Measurements from ENCODE around the gene WDR6. TPM values are rescaled to one million over a fixed set of nuclear protein-coding genes. Genes with fewer than 3 reads are reported as not detected.

The WDR6 gene
- total and polyA plus RNA-seq, 4 donors, result 29.4 to 50.9 (median 47.0) TPM

DNA sequence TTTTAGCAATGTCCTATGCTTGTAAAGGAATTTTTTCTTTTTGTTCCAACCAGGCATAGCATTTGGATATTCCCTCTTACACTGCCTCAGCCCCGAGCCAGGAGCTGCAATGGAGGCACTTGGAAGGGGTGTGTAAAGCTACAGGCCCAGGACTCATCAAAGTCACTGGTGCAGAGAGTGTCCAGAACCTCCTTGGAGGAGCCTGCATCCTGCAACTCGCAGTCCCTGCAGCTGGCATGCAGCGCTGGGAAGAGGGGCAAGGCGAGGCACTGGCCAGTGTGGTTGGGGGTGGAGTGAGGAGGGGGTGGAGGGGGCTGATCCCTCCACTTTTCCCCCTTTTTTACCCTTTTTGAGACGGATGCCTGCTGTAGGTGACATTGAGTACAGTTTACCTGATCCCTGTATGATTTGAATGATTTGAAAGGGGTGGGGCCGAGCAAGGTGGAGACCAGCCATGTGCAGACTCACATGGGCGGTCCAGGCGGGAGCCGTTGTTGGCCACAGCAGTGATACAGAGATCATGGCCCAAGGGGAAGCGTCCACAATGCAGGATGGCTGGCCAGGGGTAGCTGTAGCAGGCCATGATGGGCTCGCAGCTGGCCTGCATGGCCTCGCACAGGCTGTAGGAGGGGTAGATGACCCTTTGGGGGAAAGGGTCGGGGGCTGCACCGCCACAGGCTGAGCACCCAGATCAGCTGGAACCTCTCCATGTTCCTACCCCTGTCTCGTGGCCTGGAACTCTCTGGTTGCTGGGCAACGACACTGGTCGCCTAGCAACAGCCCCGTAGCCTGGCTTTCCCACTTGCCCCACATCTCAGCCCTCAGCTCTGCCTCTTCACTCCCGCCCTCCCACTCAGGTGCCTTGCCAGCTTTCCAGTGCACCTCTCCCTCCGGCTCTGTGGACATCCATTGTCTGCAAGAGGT, 9.2 kb upstream of the WDR6 start:
- peaks cover 0 to 4% (median 0%) of the 10 kb centered on the region in 4 donors for H3K36me3 ChIP-seq (ENCODE audit: control insufficient read depth in 4 of 4, insufficient read depth in 3 of 4, low read depth in 1 of 4, low read length in 3 of 4)
- H3K27me3 ChIP-seq (ENCODE audit: control insufficient read depth in 4 of 4, insufficient read depth in 4 of 4, low read length in 3 of 4), result no peaks in the 10 kb centered on the region
- H3K9ac ChIP-seq (ENCODE audit: low read depth in 1 of 2, low read length in 2 of 2), result no peak overlapping the region
- H3K27ac ChIP-seq (ENCODE audit: low read depth in 1 of 2, low read length in 2 of 2), result no peak overlapping the region
- TF ChIP-seq FOXA1 (IDR thresholded peaks at IDR 0.05), result no peak
- TF ChIP-seq NR2F2 (IDR thresholded peaks at IDR 0.05), result no peak
- TF ChIP-seq, protein P1, sequence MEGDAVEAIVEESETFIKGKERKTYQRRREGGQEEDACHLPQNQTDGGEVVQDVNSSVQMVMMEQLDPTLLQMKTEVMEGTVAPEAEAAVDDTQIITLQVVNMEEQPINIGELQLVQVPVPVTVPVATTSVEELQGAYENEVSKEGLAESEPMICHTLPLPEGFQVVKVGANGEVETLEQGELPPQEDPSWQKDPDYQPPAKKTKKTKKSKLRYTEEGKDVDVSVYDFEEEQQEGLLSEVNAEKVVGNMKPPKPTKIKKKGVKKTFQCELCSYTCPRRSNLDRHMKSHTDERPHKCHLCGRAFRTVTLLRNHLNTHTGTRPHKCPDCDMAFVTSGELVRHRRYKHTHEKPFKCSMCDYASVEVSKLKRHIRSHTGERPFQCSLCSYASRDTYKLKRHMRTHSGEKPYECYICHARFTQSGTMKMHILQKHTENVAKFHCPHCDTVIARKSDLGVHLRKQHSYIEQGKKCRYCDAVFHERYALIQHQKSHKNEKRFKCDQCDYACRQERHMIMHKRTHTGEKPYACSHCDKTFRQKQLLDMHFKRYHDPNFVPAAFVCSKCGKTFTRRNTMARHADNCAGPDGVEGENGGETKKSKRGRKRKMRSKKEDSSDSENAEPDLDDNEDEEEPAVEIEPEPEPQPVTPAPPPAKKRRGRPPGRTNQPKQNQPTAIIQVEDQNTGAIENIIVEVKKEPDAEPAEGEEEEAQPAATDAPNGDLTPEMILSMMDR (IDR thresholded peaks at IDR 0.05; ENCODE audit: low read depth, low read length, missing input control), result no peak
- TF ChIP-seq, protein P2, sequence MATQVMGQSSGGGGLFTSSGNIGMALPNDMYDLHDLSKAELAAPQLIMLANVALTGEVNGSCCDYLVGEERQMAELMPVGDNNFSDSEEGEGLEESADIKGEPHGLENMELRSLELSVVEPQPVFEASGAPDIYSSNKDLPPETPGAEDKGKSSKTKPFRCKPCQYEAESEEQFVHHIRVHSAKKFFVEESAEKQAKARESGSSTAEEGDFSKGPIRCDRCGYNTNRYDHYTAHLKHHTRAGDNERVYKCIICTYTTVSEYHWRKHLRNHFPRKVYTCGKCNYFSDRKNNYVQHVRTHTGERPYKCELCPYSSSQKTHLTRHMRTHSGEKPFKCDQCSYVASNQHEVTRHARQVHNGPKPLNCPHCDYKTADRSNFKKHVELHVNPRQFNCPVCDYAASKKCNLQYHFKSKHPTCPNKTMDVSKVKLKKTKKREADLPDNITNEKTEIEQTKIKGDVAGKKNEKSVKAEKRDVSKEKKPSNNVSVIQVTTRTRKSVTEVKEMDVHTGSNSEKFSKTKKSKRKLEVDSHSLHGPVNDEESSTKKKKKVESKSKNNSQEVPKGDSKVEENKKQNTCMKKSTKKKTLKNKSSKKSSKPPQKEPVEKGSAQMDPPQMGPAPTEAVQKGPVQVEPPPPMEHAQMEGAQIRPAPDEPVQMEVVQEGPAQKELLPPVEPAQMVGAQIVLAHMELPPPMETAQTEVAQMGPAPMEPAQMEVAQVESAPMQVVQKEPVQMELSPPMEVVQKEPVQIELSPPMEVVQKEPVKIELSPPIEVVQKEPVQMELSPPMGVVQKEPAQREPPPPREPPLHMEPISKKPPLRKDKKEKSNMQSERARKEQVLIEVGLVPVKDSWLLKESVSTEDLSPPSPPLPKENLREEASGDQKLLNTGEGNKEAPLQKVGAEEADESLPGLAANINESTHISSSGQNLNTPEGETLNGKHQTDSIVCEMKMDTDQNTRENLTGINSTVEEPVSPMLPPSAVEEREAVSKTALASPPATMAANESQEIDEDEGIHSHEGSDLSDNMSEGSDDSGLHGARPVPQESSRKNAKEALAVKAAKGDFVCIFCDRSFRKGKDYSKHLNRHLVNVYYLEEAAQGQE (IDR thresholded peaks at IDR 0.05), result no peak
- TF ChIP-seq YY1 (IDR thresholded peaks at IDR 0.05), result no peak
- TF ChIP-seq, protein P3, sequence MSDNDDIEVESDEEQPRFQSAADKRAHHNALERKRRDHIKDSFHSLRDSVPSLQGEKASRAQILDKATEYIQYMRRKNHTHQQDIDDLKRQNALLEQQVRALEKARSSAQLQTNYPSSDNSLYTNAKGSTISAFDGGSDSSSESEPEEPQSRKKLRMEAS (IDR thresholded peaks at IDR 0.05), result no peak
- TF ChIP-seq JUND (IDR thresholded peaks at IDR 0.05), result no peak
- TF ChIP-seq EGR1 (IDR thresholded peaks at IDR 0.05; ENCODE audit: low read depth in 2 of 2), result no peak
- no peak for TF ChIP-seq RAD21 (IDR thresholded peaks at IDR 0.05)
- no peak for TF ChIP-seq SP1 (IDR thresholded peaks at IDR 0.05)
- no peak for TF ChIP-seq HNF4G (IDR thresholded peaks at IDR 0.05)
- no peak for TF ChIP-seq RXRA (IDR thresholded peaks at IDR 0.05)
- no peak for DNase-seq (ENCODE audit: low spot score)
- no peak overlapping the region for H3K4me3 ChIP-seq (ENCODE audit: low read depth in 1 of 3, low read length in 3 of 3)
- no peaks in the 10 kb centered on the region for H3K9me3 ChIP-seq (ENCODE audit: control insufficient read depth in 4 of 4, low read length in 3 of 4)
- 92% methylated on average over 20 of the region's 20 CpGs for WGBS
- no peaks in the 10 kb centered on the region for H3K4me1 ChIP-seq (ENCODE audit: control insufficient read depth in 4 of 4, insufficient read depth in 4 of 4, low read length in 3 of 4)

DNA sequence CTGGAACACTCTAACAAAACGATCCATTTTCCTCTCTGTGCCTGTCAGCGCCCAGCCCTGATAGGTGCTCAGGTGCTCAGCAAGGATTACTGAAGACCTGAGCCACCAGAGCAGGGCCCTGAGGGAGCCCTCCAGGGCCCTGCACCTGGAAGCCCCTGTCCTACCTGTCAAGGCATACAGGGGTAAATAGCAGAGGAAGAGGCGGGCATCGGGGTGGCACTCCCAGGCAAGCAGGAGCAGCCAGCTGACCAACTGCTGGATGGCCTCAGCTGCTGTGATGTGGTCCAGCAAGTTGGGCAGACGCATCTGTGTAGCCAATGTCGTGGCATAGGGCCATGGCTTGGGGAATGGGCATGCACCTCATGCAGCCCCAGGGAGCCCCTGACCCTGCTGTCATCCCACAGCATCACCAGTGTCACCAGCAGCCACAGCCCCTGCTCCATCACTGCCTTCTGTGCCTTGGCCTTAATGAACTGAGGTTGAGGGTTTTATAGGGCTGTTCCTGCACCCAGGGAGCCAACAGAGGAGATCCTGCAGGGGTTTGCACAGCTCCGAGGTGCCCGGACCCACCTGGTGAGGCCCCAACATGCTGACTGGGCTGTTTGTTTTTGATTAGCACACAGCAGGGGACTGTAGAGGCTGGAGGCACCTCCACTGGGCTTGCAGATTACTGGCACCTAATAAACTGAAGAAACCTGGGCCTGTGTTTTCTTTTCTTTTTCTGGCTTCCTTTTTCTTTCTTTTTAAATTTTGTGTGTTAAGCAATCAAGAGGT, 7.9 kb upstream of the WDR6 start:
- H3K9ac ChIP-seq (ENCODE audit: low read depth in 1 of 2, low read length in 2 of 2), result no peak overlapping the region
- H3K4me3 ChIP-seq (ENCODE audit: low read depth in 1 of 3, low read length in 3 of 3), result no peak overlapping the region
- peaks cover 0 to 3% (median under 1%) of the 10 kb centered on the region in 4 donors for H3K4me1 ChIP-seq (ENCODE audit: control insufficient read depth in 4 of 4, insufficient read depth in 4 of 4, low read length in 3 of 4)
- DNase-seq (ENCODE audit: low spot score), result no peak
- H3K9me3 ChIP-seq (ENCODE audit: control insufficient read depth in 4 of 4, low read length in 3 of 4), result no peaks in the 10 kb centered on the region
- H3K27ac ChIP-seq (ENCODE audit: low read depth in 1 of 2, low read length in 2 of 2), result no peak overlapping the region
- peaks cover 0 to 4% (median 0%) of the 10 kb centered on the region in 4 donors for H3K36me3 ChIP-seq (ENCODE audit: control insufficient read depth in 4 of 4, insufficient read depth in 3 of 4, low read depth in 1 of 4, low read length in 3 of 4)
- 91% methylated on average over 8 of the region's 8 CpGs for WGBS
- TF ChIP-seq HNF4A (conservative IDR thresholded peaks at IDR 0.05) (no peak), HNF4G (IDR thresholded peaks at IDR 0.05) (no peak), TAF1 (conservative IDR thresholded peaks at IDR 0.05) (no peak), NR2F2 (IDR thresholded peaks at IDR 0.05) (no peak), RAD21 (IDR thresholded peaks at IDR 0.05) (no peak)
- TF ChIP-seq, protein P1 (IDR thresholded peaks at IDR 0.05; ENCODE audit: low read depth, low read length, missing input control), result no peak
- TF ChIP-seq, protein P4, sequence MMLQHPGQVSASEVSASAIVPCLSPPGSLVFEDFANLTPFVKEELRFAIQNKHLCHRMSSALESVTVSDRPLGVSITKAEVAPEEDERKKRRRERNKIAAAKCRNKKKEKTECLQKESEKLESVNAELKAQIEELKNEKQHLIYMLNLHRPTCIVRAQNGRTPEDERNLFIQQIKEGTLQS (IDR thresholded peaks at IDR 0.05), result no peak
- no peaks in the 10 kb centered on the region for H3K27me3 ChIP-seq (ENCODE audit: control insufficient read depth in 4 of 4, insufficient read depth in 4 of 4, low read length in 3 of 4)

Data from liver (tissue), 9 donors.